CD14-positive monocyte (primary cell): ENCODE results near the gene HS1BP3. TPM values are rescaled to one million over a fixed set of nuclear protein-coding genes. Genes with fewer than 3 reads are reported as not detected.
A peak's percentile ranks its signal among the peaks of the same experiment; 100 is the strongest.

Experiments used
- DNase-seq, 3 donors: peaks; one replicate each; pipeline ENCODE4 v3.0.0-alpha.2; 2011 to 2022
- H2AFZ ChIP-seq: 2 replicates; pipeline ENCODE4 v1.6.0; 2012; ENCODE audit warnings: mild to moderate bottlenecking, low read depth, low read length, inconsistent platforms; ENCODE audit not compliant: insufficient read depth, poor library complexity, severe bottlenecking
- H3K27ac ChIP-seq, 2 donors: 1 replicate in 1 of 2; 2 replicates in 1 of 2; pipeline ENCODE4 v1.5.1; 2012 to 2013; ENCODE audit warnings: low read length in 2 of 2, control low read depth in 1 of 2, inconsistent platforms in 1 of 2, low read depth in 1 of 2, mild to moderate bottlenecking in 1 of 2
- H3K27me3 ChIP-seq, 2 donors: one replicate each; pipeline versions ENCODE4 v1.6.0 to v1.6.1; 2011 to 2013; ENCODE audit warnings: low read length in 2 of 2; ENCODE audit not compliant: control insufficient read depth in 2 of 2, insufficient read depth in 2 of 2
- H3K36me3 ChIP-seq, 2 donors: replicated peaks in 1 of 2; 1 replicate in 1 of 2; 2 replicates in 1 of 2; pipeline versions ENCODE4 v1.5.1 to v1.6.1; 2012 to 2013; ENCODE audit warnings: low read length in 2 of 2, control low read depth in 1 of 2, inconsistent platforms in 1 of 2, mild to moderate bottlenecking in 1 of 2; ENCODE audit not compliant: insufficient read depth in 2 of 2, control insufficient read depth in 1 of 2
- H3K4me1 ChIP-seq, 2 donors: 1 replicate in 1 of 2; 2 replicates in 1 of 2; pipeline versions ENCODE4 v1.5.1 to v1.6.1; 2012 to 2013; ENCODE audit warnings: low read length in 2 of 2, control low read depth in 1 of 2, inconsistent platforms in 1 of 2, mild to moderate bottlenecking in 1 of 2, moderate library complexity in 1 of 2; ENCODE audit not compliant: insufficient read depth in 2 of 2, control insufficient read depth in 1 of 2
- H3K4me2 ChIP-seq: replicated peaks from 2 replicates; pipeline ENCODE3; 2012; ENCODE audit warnings: low read length, moderate library complexity, mild to moderate bottlenecking; ENCODE audit not compliant: poor library complexity, severe bottlenecking; ENCODE audit errors: extremely low read depth
- H3K4me3 ChIP-seq, 3 experiments: fragments of 200-600 bp in 1 of 3; sonication (generic) in 1 of 3; replicated peaks in 1 of 3; 1 replicate in 2 of 3; 2 replicates in 1 of 3; pipeline ENCODE4 v1.5.1; 2011 to 2013; ENCODE audit warnings: low read length in 3 of 3, mild to moderate bottlenecking in 3 of 3, control low read depth in 2 of 3, low read depth in 2 of 3, inconsistent platforms in 1 of 3, moderate library complexity in 1 of 3
- H3K79me2 ChIP-seq: 2 replicates; pipeline ENCODE4 v1.6.0; 2012; ENCODE audit warnings: mild to moderate bottlenecking, control low read depth, inconsistent platforms, low read length, moderate library complexity; ENCODE audit not compliant: insufficient read depth
- H3K9ac ChIP-seq: 2 replicates; pipeline ENCODE4 v1.6.0; 2017; ENCODE audit warnings: low read length, mild to moderate bottlenecking; ENCODE audit not compliant: insufficient read depth, poor library complexity, severe bottlenecking
- H3K9me3 ChIP-seq, 2 donors: replicated peaks in 1 of 2; 1 replicate in 1 of 2; 2 replicates in 1 of 2; pipeline versions ENCODE4 v1.5.1 to v1.6.1; 2012 to 2013; ENCODE audit warnings: low read length in 2 of 2, control low read depth in 1 of 2; ENCODE audit not compliant: control insufficient read depth in 1 of 2, insufficient read depth in 1 of 2
- H4K20me1 ChIP-seq: 2 replicates; pipeline ENCODE4 v1.6.0; 2012; ENCODE audit warnings: mild to moderate bottlenecking, low read length, control low read depth, moderate library complexity; ENCODE audit not compliant: insufficient read depth
- H3K27ac Mint-ChIP-seq, 7 donors: one replicate each; pipeline ENCODE4 v1.8.0; 2020; ENCODE audit warnings: mild to moderate bottlenecking in 7 of 7, mixed read lengths in 7 of 7, moderate library complexity in 6 of 7, inconsistent platforms in 2 of 7
- H3K27me3 Mint-ChIP-seq, 3 donors: one replicate each; pipeline ENCODE4 v1.8.0; 2021 to 2022; ENCODE audit warnings: low read depth in 3 of 3, mild to moderate bottlenecking in 3 of 3, mixed read lengths in 3 of 3, moderate library complexity in 3 of 3, inconsistent platforms in 1 of 3
- H3K36me3 Mint-ChIP-seq, 2 donors: one replicate each; pipeline ENCODE4 v1.8.0; 2020; ENCODE audit warnings: mixed read lengths in 2 of 2, inconsistent platforms in 1 of 2, mild to moderate bottlenecking in 1 of 2
- H3K4me1 Mint-ChIP-seq: one replicate; pipeline ENCODE4 v1.8.0; 2020; ENCODE audit warnings: mild to moderate bottlenecking, mixed read lengths
- H3K4me3 Mint-ChIP-seq, 2 donors: one replicate each; pipeline ENCODE4 v1.8.0; 2020; ENCODE audit warnings: mild to moderate bottlenecking in 2 of 2, mixed read lengths in 2 of 2, moderate library complexity in 1 of 2
- H3K9me3 Mint-ChIP-seq, 7 donors: one replicate each; pipeline ENCODE4 v1.8.0; 2020 to 2022; ENCODE audit warnings: mixed read lengths in 7 of 7, mild to moderate bottlenecking in 6 of 7, moderate library complexity in 6 of 7, inconsistent platforms in 2 of 7
- WGBS: methylation state at CpG from one replicate; pipeline ENCODE4 v1.1.5; 2013; ENCODE audit warnings: missing lambda C conversion rate; ENCODE audit not compliant: insufficient coverage; 5-methylcytosine and 5-hydroxymethylcytosine counted together
- intact Hi-C, 2 donors: fragments of 100-400 bp; cut with micrococcal nuclease; formaldehyde crosslinking; loops; one replicate each; pipeline versions ENCODE4 v1.15.0 to v1.15.1; 2023
- polyA plus RNA-seq, 3 donors: library from polyadenylated mRNA; depleted of rRNA in 1 of 3; unstranded in 2 of 3; stranded (reverse) in 1 of 3; fragments of 300-500 nt in 2 of 3; fragments of >200 nt in 1 of 3; fragmentation: Illumina TruSeq in 2 of 3; gene quantifications; 1 replicate in 2 of 3; 2 replicates in 1 of 3; pipeline ENCODE4 v1.2.3, GENCODE V29; 2012 to 2021
- TF ChIP-seq, protein P1 (sequence below): fragments of 200-600 bp; IDR thresholded peaks from one replicate; pipeline ENCODE4 v1.8.0; 2022; ENCODE audit warnings: antibody characterized with exemption, mild to moderate bottlenecking

The HS1BP3 gene
- polyA plus RNA-seq, 3 donors, result 45.1 to 48.9 (median 45.4) TPM

DNA sequence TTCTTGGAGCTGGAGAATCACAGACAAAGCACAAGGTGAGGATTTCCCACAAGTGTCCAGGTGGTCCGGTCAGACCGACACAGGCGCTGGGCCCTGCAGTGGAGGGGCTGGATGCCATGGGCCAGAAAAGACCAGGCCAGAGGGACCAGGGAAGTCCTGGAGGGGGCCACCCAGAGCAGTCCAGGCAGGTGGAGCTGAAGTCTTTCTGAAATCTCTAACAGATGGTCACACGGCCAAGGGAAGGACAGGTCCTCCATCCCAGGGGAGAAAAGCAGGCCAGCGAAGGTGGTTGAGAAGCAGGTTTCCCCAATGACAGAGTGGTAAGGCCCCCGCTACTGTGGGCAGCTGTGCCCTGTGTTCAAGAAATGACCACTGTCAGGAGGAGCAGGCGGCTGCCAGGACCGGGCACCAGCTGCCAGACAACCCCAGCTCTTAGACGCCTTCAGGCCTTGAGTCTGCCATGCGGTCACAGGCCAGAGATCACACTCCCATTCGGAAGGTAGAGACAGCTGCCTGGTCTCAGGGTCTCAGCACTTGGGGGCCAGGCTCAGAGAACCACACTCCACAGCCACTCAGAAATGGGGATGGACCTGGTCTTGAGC is 25.9 kb downstream of the HS1BP3 start:
- no peak for DNase-seq
- TF ChIP-seq, protein P1, sequence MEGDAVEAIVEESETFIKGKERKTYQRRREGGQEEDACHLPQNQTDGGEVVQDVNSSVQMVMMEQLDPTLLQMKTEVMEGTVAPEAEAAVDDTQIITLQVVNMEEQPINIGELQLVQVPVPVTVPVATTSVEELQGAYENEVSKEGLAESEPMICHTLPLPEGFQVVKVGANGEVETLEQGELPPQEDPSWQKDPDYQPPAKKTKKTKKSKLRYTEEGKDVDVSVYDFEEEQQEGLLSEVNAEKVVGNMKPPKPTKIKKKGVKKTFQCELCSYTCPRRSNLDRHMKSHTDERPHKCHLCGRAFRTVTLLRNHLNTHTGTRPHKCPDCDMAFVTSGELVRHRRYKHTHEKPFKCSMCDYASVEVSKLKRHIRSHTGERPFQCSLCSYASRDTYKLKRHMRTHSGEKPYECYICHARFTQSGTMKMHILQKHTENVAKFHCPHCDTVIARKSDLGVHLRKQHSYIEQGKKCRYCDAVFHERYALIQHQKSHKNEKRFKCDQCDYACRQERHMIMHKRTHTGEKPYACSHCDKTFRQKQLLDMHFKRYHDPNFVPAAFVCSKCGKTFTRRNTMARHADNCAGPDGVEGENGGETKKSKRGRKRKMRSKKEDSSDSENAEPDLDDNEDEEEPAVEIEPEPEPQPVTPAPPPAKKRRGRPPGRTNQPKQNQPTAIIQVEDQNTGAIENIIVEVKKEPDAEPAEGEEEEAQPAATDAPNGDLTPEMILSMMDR, result no peak
- peaks cover 29% of the 10 kb centered on the region for H4K20me1 ChIP-seq
- intact Hi-C loops, result no loop called here
- WGBS, result 90% methylated on average over 11 of the region's 11 CpGs
- peak overlapping the region in 1 of 2 donors; percentile 5 for H3K27ac ChIP-seq
- H3K36me3 ChIP-seq, result peaks cover 86 to 100% of the 10 kb centered on the region in 2 donors
- H3K4me3 ChIP-seq, result no peak overlapping the region
- Mint-ChIP-seq H3K4me3 (no peak overlapping the region), H3K27me3 (peaks cover 0 to 1% (median 1%) of the 10 kb centered on the region in 3 donors), H3K36me3 (peaks cover 88 to 91% of the 10 kb centered on the region in 2 donors), H3K9me3 (peaks cover 0 to 2% (median 0%) of the 10 kb centered on the region in 7 donors), H3K4me1 (no peaks in the 10 kb centered on the region), H3K27ac (peak overlapping the region in 3 of 7 donors; percentile 2 to 42 (median 30))
- no peak overlapping the region for H2AFZ ChIP-seq
- H3K79me2 ChIP-seq, result no peaks in the 10 kb centered on the region
- H3K9ac ChIP-seq, result no peak overlapping the region
- H3K4me1 ChIP-seq, result no peaks in the 10 kb centered on the region
- no peak overlapping the region for H3K4me2 ChIP-seq
- H3K27me3 ChIP-seq, result no peaks in the 10 kb centered on the region
- H3K9me3 ChIP-seq, result no peaks in the 10 kb centered on the region

DNA sequence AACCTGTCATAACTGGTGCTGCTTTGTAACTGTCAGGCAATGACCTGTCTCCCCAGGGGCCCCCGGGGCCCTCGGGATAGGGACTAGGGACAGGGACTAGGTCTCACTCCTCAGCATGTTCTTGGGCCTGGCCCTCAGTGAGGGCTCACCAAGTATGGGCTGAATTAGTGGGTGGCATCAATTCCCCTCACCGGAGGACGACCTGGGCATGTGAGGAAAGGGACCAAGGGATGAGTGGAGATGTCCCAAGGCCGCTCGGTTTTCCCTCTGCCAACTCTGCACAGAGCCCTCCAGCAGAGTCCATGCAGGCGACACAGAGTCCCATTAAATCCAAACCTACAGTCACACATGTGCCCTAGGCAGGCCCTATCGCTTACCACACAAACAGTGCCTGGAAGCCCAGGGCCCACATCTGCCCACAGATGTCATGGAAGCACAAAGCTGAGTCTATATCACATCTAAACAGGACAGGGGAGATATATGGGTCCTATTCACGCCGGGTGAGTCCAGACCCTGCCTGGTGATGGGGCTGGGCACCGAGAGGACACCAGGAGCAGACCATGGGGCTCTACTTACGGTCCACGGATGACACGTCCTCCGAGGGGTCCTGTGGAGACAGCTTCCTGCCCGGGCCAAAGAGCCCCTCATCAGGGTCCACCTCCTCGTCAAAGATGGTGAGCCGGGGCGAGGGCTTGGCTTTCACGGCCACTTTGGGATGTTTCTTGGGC is 26.6 kb downstream of the HS1BP3 start:
- Mint-ChIP-seq H3K27ac (peak overlapping the region in 2 of 7 donors; percentile 30 to 50), H3K36me3 (peaks cover 88 to 91% of the 10 kb centered on the region in 2 donors)
- 94% methylated on average over 18 of the region's 20 CpGs for WGBS

More for the DNA sequence above, 26.6 kb downstream of the HS1BP3 start:
- DNase-seq, result no peak
- intact Hi-C loops, result no loop called here
- Histone ChIP-seq H3K36me3 (peaks cover 86 to 100% of the 10 kb centered on the region in 2 donors), H4K20me1 (peaks cover 22% of the 10 kb centered on the region), H3K9ac (no peak overlapping the region), H3K4me2 (no peak overlapping the region), H3K4me3 (no peak overlapping the region), H3K27ac (peak overlapping the region in 1 of 2 donors; percentile 5), H3K79me2 (no peaks in the 10 kb centered on the region), H3K27me3 (no peaks in the 10 kb centered on the region), H2AFZ (no peak overlapping the region), H3K4me1 (peaks cover 0 to 1% of the 10 kb centered on the region in 2 donors), H3K9me3 (no peaks in the 10 kb centered on the region)
- TF ChIP-seq, protein P1, result no peak
- H3K4me1 Mint-ChIP-seq, result peaks cover 2% of the 10 kb centered on the region
- no peak overlapping the region for H3K4me3 Mint-ChIP-seq
- H3K27me3 Mint-ChIP-seq, result peaks cover 0 to 1% (median 1%) of the 10 kb centered on the region in 3 donors
- H3K9me3 Mint-ChIP-seq, result peaks cover 0 to 2% (median 0%) of the 10 kb centered on the region in 7 donors
